Measurements from ENCODE around the gene EHF. TPM values are rescaled to one million over a fixed set of nuclear protein-coding genes. Genes with fewer than 3 reads are reported as not detected.
"Not testable (repeated sequence)": the region's sequence is repeated elsewhere in the genome, so short reads cannot be mapped to it uniquely, and the experiment has no call there.

The EHF gene
- polyA plus RNA-seq, 1 donor = 14.7 TPM

DNA sequence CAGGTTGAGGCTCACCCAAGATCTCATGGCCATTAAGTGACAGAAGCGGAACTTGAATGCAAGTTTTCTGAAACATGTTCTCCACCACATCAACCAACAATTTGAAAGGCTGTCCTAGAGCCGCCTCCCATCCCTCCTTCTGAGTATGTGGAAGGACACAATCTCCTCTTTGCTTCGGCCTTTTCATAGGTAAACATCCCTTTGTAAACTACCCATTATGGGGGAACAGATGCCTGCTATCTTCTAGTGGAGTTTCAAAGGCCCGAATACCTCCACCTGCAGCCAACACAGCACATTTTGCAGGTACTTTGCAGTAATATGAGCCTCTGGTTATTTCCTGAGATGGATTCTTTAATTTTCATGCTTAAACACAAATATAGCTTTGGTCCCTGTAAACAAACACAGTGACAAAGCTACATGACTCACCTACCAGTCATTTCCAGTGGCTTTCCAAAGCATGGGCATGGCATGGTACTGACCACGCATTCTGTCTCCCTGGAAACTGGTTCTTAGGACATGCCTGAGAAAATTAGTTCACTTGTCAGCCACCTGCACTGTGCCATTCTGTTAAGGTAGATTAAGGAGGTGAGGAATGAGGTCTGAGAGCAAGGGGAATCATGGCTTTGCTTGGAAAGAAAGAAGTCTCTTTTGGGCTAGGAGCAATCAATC is 60.2 kb downstream of the EHF start:
- H3K27me3 ChIP-seq (ENCODE audit: control insufficient read depth, insufficient read depth, low read length) = no peaks in the 10 kb centered on the region
- DNase-seq = no peak
- H3K36me3 ChIP-seq (ENCODE audit: control insufficient read depth, insufficient read depth, low read length) = no peaks in the 10 kb centered on the region
- H3K4me3 ChIP-seq (ENCODE audit: low read length) = no peak overlapping the region
- no peak overlapping the region for H3K27ac ChIP-seq (ENCODE audit: low read length)
- H3K9me3 ChIP-seq (ENCODE audit: control insufficient read depth, low read depth, low read length) = no peaks in the 10 kb centered on the region
- no peaks in the 10 kb centered on the region for H3K4me1 ChIP-seq (ENCODE audit: control insufficient read depth, insufficient read depth, low read length)
- no CpG with 5 or more reads among the region's 5 CpGs for WGBS (ENCODE audit: insufficient coverage, low lambda C conversion rate)

DNA sequence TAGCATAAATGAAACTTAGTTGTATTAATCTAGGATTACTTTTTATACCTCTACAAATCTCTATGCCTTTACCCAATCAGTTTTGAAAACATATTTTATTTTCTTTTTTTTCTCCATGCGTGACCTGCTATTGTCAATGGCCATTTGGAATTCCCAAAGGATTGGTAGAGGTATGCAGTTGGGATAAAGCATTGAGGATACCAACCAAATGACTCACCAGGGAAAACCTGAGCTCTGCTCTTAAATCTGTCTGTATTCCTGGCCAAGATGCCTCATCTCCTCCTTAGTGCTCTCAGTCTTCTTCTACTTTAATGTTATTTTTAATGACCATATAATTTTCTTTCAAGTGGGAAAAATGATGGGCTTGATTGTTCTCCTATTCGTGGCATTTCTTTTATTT is 61.9 kb downstream of the EHF start:
- Histone ChIP-seq H3K27me3 (ENCODE audit: control insufficient read depth, insufficient read depth, low read length) (no peaks in the 10 kb centered on the region), H3K4me1 (ENCODE audit: control insufficient read depth, insufficient read depth, low read length) (no peaks in the 10 kb centered on the region), H3K4me3 (ENCODE audit: low read length) (no peak overlapping the region), H3K36me3 (ENCODE audit: control insufficient read depth, insufficient read depth, low read length) (no peaks in the 10 kb centered on the region), H3K9me3 (ENCODE audit: control insufficient read depth, low read depth, low read length) (no peaks in the 10 kb centered on the region), H3K27ac (ENCODE audit: low read length) (no peak overlapping the region)
- 67% methylated on average over 1 of the region's 2 CpGs for WGBS (ENCODE audit: insufficient coverage, low lambda C conversion rate)
- no peak for DNase-seq

DNA sequence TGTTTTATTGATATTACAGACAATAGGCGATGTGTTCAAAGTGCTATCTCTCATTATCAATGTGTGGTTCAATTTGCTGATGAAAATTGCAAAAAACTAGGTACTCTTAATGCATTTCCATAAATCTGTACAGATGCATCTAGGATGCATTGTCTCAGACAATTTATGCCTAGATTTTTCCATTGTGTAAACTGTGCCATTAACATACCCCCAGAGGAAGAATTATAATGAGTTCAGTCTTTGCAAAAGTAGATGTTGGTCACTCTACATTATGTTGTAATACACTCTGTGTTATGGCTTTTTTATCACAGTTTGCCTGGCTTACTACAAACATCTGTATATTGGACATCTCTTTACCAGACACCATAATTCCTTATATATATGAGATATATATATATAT is 62.5 kb downstream of the EHF start:
- no peaks in the 10 kb centered on the region for H3K9me3 ChIP-seq (ENCODE audit: control insufficient read depth, low read depth, low read length)
- no peaks in the 10 kb centered on the region for H3K4me1 ChIP-seq (ENCODE audit: control insufficient read depth, insufficient read depth, low read length)
- no peak overlapping the region for H3K4me3 ChIP-seq (ENCODE audit: low read length)
- H3K27ac ChIP-seq (ENCODE audit: low read length) = no peak overlapping the region
- WGBS (ENCODE audit: insufficient coverage, low lambda C conversion rate) = 100% methylated on average over 1 of the region's 1 CpG
- no peaks in the 10 kb centered on the region for H3K36me3 ChIP-seq (ENCODE audit: control insufficient read depth, insufficient read depth, low read length)
- no peak for DNase-seq
- H3K27me3 ChIP-seq (ENCODE audit: control insufficient read depth, insufficient read depth, low read length) = no peaks in the 10 kb centered on the region

DNA sequence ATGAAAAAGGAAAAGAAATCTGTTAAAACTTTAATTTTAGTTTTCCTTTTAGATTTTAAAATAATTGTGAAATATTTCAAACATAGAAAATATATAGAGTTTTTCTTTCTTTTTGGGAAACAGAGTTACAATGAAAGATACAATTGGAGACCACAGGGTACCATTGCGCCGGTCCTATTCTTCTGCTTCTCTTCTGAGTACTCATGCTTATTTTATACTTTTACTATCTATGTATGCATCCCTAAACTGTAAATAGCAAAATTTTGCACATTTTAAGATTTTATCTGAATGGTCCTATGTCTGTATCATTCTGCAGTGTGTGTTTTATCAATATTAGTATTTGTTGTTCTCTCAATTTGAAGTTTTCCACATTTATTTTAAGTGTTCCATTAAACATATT is 65.0 kb downstream of the EHF start:
- no peaks in the 10 kb centered on the region for H3K4me1 ChIP-seq (ENCODE audit: control insufficient read depth, insufficient read depth, low read length)
- no peak overlapping the region for H3K4me3 ChIP-seq (ENCODE audit: low read length)
- H3K27ac ChIP-seq (ENCODE audit: low read length) = no peak overlapping the region
- WGBS (ENCODE audit: insufficient coverage, low lambda C conversion rate) = 100% methylated on average over 2 of the region's 2 CpGs
- no peaks in the 10 kb centered on the region for H3K27me3 ChIP-seq (ENCODE audit: control insufficient read depth, insufficient read depth, low read length)
- H3K36me3 ChIP-seq (ENCODE audit: control insufficient read depth, insufficient read depth, low read length) = no peaks in the 10 kb centered on the region
- H3K9me3 ChIP-seq (ENCODE audit: control insufficient read depth, low read depth, low read length) = no peaks in the 10 kb centered on the region
- DNase-seq = no peak

DNA sequence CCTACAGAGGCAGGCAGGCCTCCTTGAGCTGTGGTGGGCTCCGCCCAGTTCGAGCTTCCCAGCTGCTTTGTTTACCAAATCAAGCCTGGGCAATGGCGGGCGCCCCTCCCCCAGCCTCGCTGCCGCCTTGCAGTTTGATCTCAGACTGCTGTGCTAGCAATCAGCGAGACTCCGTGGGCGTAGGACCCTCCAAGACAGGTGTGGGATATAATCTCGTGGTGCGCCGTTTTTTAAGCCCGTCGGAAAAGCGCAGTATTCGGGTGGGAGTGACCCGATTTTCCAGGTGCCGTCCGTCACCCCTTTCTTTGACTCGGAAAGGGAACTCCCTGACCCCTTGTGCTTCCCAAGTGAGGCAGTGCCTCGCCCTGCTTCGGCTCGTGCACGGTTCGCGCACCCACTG is 71.4 kb downstream of the EHF start:
- not testable (repeated sequence) for H3K27ac ChIP-seq (ENCODE audit: low read length); H3K27me3 ChIP-seq (ENCODE audit: control insufficient read depth, insufficient read depth, low read length); H3K9me3 ChIP-seq (ENCODE audit: control insufficient read depth, low read depth, low read length); DNase-seq; H3K36me3 ChIP-seq (ENCODE audit: control insufficient read depth, insufficient read depth, low read length); H3K4me1 ChIP-seq (ENCODE audit: control insufficient read depth, insufficient read depth, low read length); H3K4me3 ChIP-seq (ENCODE audit: low read length)
- no CpG with 5 or more reads among the region's 26 CpGs for WGBS (ENCODE audit: insufficient coverage, low lambda C conversion rate)

DNA sequence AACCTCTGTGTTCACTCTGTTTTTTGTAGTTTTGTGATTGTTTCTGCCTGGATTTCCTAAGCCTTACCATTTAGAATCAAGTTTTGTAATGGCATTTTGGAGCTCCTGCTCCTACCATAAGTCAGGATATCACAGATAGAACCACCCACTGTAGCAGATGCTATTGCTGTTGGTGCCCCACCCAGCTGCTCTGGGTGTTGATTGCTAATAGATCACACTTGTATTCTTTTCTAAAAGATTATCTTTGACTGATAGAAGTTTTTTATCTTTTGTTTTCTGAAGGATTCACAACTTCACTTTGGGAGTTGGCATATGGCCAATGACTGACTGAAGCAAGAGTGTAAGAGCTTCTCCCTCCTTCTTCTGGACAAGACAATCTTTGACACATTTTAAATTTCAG is 76.0 kb downstream of the EHF start:
- H3K27me3 ChIP-seq (ENCODE audit: control insufficient read depth, insufficient read depth, low read length) = no peaks in the 10 kb centered on the region
- no peak overlapping the region for H3K27ac ChIP-seq (ENCODE audit: low read length)
- no peak for DNase-seq
- peaks cover 5% of the 10 kb centered on the region for H3K9me3 ChIP-seq (ENCODE audit: control insufficient read depth, low read depth, low read length)
- H3K36me3 ChIP-seq (ENCODE audit: control insufficient read depth, insufficient read depth, low read length) = no peaks in the 10 kb centered on the region
- H3K4me1 ChIP-seq (ENCODE audit: control insufficient read depth, insufficient read depth, low read length) = no peaks in the 10 kb centered on the region
- H3K4me3 ChIP-seq (ENCODE audit: low read length) = no peak overlapping the region

DNA sequence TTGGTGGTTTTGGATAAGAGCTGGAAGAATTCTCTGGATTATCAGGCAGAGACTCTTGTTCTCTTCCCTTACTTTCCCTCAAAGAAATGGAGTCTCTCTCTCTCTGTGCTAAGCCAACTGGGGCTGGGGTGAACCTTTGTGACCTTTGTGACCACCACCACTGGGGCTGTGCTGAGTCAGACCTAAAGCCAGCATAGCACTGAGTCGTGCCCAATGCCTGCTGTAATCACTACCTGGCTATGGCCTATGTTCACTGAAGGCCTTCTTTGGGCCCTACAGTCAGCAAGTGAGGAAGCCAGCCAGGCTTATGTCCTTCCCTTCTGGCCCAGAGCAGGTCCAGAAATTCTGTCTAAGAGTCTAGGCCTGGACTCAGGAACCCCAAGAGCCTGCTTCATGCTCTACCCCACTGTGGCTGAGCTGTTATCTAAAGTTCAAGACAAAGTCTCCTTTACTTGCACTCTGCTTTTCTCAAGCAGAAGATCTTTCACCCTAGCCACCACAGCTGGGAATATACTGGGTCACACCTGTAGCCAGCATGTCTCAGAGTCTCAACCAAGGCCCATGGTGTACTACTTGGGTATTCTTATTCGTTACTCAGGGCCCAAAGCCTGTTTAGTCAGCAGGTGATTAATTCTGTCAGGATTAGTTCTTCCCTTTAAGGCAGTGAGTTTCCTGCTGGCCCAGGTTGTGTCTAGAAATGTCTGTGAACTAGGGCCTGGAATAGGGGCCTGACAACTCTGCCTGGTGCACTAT is 86.0 kb downstream of the EHF start:
- no peak for DNase-seq
- no CpG with 5 or more reads among the region's 2 CpGs for WGBS (ENCODE audit: insufficient coverage, low lambda C conversion rate)
- Histone ChIP-seq H3K36me3 (ENCODE audit: control insufficient read depth, insufficient read depth, low read length) (no peaks in the 10 kb centered on the region), H3K4me3 (ENCODE audit: low read length) (no peak overlapping the region), H3K27me3 (ENCODE audit: control insufficient read depth, insufficient read depth, low read length) (no peaks in the 10 kb centered on the region), H3K27ac (ENCODE audit: low read length) (no peak overlapping the region), H3K4me1 (ENCODE audit: control insufficient read depth, insufficient read depth, low read length) (no peaks in the 10 kb centered on the region), H3K9me3 (ENCODE audit: control insufficient read depth, low read depth, low read length) (peaks cover 4% of the 10 kb centered on the region)

DNA sequence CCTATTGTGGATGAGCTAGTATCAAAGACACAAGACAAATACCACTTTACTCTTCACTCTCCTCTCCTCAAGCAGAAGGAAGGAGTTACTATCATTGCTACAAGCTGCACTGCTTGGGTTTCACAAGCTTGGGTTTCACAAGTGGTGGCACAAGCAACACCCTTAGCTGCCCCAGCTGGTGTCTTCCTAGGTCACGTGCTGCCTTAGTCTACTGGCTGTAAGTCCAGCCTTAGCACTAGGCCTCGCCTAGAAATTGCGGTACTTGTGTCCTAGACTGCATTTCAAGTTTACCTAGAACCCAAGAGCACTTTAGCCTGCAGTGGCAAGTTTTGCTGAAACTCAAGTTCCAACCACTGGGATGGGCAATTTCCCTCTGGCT is 86.6 kb downstream of the EHF start:
- Histone ChIP-seq H3K27ac (ENCODE audit: low read length) (no peak overlapping the region), H3K4me1 (ENCODE audit: control insufficient read depth, insufficient read depth, low read length) (no peaks in the 10 kb centered on the region), H3K9me3 (ENCODE audit: control insufficient read depth, low read depth, low read length) (peaks cover 6% of the 10 kb centered on the region), H3K27me3 (ENCODE audit: control insufficient read depth, insufficient read depth, low read length) (no peaks in the 10 kb centered on the region), H3K4me3 (ENCODE audit: low read length) (no peak overlapping the region), H3K36me3 (ENCODE audit: control insufficient read depth, insufficient read depth, low read length) (no peaks in the 10 kb centered on the region)
- DNase-seq = no peak
- no CpG with 5 or more reads among the region's 3 CpGs for WGBS (ENCODE audit: insufficient coverage, low lambda C conversion rate)

Other genes with a start within 250 kb of the EHF start
- gene CAT, start 182.2 kb upstream of the EHF start, polyA plus RNA-seq = 120 TPM
- gene ELF5, start 107.3 kb upstream of the EHF start, polyA plus RNA-seq = not detected